K562 (cell line): ENCODE results near the gene APIP. TPM values are rescaled to one million over a fixed set of nuclear protein-coding genes. Genes with fewer than 3 reads are reported as not detected.
A peak's percentile ranks its signal among the peaks of the same experiment; 100 is the strongest.

Experiments used
- ATAC-seq: fragments of 200-7000 bp; cut with Tn5 transposase; 3 replicates; pipeline ENCODE4 v1.9.1; 2020; ENCODE audit warnings: moderate library complexity
- BruUV-seq: library from RNA; stranded (reverse); fragments of 400-500 nt; replicated peaks from 2 replicates; lab custom pipeline; 2021; lab: Mats Ljungman, UMichigan
- CTCF ChIA-PET: fragments of 300-600 bp; formaldehyde crosslinking; extraction: SDS; loops from one replicate; lab custom pipeline; 2021; ENCODE audit warnings: low intra/inter-chr PET ratio; lab: Yijun Ruan, JAX
- POLR2A ChIA-PET: fragments of 300-600, 350-650 bp; sonication (Branson Sonifier 250); formaldehyde crosslinking; extraction: SDS; loops from one replicate; lab custom pipeline; 2021; ENCODE audit warnings: antibody characterized with exemption, inconsistent platforms; lab: Yijun Ruan, JAX
- DNase-seq, 4 experiments: peaks; one replicate each; pipeline versions ENCODE4 v3.0.0 to v3.0.0-alpha.2; 2011 to 2018; ENCODE audit warnings: low spot score in 3 of 4, mixed read lengths in 3 of 4; ENCODE audit errors: extremely low read depth in 1 of 4
- FAIRE-seq: peaks from 2 replicates; lab custom pipeline; 2011; peaks lifted over from hg19 to GRCh38; lab: Jason Lieb, UNC
- H2AFZ ChIP-seq: 2 replicates; pipeline ENCODE4 v1.6.0; 2011; ENCODE audit warnings: low read depth, low read length, control low read depth, inconsistent platforms
- H3K27ac ChIP-seq: fragments of 200-600 bp; 3 replicates; pipeline ENCODE4 v1.8.0; 2011; ENCODE audit warnings: low read depth, mild to moderate bottlenecking, control low read depth, inconsistent platforms, low read length, moderate library complexity, mixed read lengths; ENCODE audit errors: extremely low read depth
- H3K27me3 ChIP-seq, 2 experiments: fragments of 300-600 bp in 1 of 2; 2 replicates in 1 of 2; 3 replicates in 1 of 2; pipeline versions ENCODE4 v1.6.0 to v1.8.0; 2011; ENCODE audit warnings: inconsistent platforms in 2 of 2, low read length in 2 of 2, mild to moderate bottlenecking in 1 of 2, mixed read lengths in 1 of 2, moderate library complexity in 1 of 2; ENCODE audit not compliant: control insufficient read depth in 2 of 2, insufficient read depth in 2 of 2
- H3K36me3 ChIP-seq: fragments of 300-600 bp; 3 replicates; pipeline ENCODE4 v1.8.0; 2011; ENCODE audit warnings: mild to moderate bottlenecking, low read length, inconsistent platforms; ENCODE audit not compliant: control insufficient read depth, insufficient read depth
- H3K4me1 ChIP-seq, 2 experiments: fragments of 200-600 bp in 1 of 2; replicated peaks in 1 of 2; 2 replicates in 1 of 2; 3 replicates in 1 of 2; pipeline versions ENCODE4 v1.5.1 to v1.8.0; 2011; ENCODE audit warnings: inconsistent platforms in 2 of 2, low read length in 2 of 2, mild to moderate bottlenecking in 1 of 2, mixed read lengths in 1 of 2, moderate library complexity in 1 of 2; ENCODE audit not compliant: control insufficient read depth in 2 of 2, insufficient read depth in 2 of 2
- H3K4me2 ChIP-seq: 2 replicates; pipeline ENCODE4 v1.6.1; 2011; ENCODE audit warnings: low read length, control low read depth, inconsistent platforms, mixed read lengths; ENCODE audit not compliant: insufficient read depth
- H3K4me3 ChIP-seq: fragments of 200-600 bp; sonication (generic), shearing (Covaris generic); 2 replicates; pipeline ENCODE4 v1.5.1; 2016; ENCODE audit warnings: control low read depth, inconsistent platforms
- H3K79me2 ChIP-seq: fragments of 200-600 bp; 3 replicates; pipeline ENCODE4 v1.8.0; 2011; ENCODE audit warnings: low read length, inconsistent platforms; ENCODE audit not compliant: control insufficient read depth, insufficient read depth
- H3K9ac ChIP-seq, 2 experiments: 2 replicates each; pipeline versions ENCODE4 v1.6.0 to v1.6.1; 2011; ENCODE audit warnings: low read depth in 2 of 2, low read length in 2 of 2, control low read depth in 1 of 2, inconsistent platforms in 1 of 2, mild to moderate bottlenecking in 1 of 2, mixed read lengths in 1 of 2; ENCODE audit not compliant: insufficient read depth in 1 of 2
- H3K9me1 ChIP-seq: one replicate; pipeline ENCODE4 v1.6.0; 2011; ENCODE audit warnings: inconsistent platforms, mild to moderate bottlenecking, low read length, moderate library complexity; ENCODE audit not compliant: control insufficient read depth, insufficient read depth
- H3K9me3 ChIP-seq: replicated peaks from 2 replicates; pipeline ENCODE4 v1.5.1; 2011; ENCODE audit warnings: low read depth, low read length, inconsistent platforms; ENCODE audit not compliant: control insufficient read depth, insufficient read depth
- H4K20me1 ChIP-seq: replicated peaks from 2 replicates; pipeline ENCODE4 v1.6.1; 2011; ENCODE audit warnings: low read length, inconsistent platforms, mixed read lengths; ENCODE audit not compliant: control insufficient read depth, insufficient read depth
- ATF7 ChIP-seq: fragments of 450-650 bp; IDR thresholded peaks from 2 replicates; pipeline ENCODE4 v1.7.1; 2014; ENCODE audit warnings: mild to moderate bottlenecking, moderate library complexity
- BACH1 ChIP-seq: fragments of 200-800 bp; sonication (Bioruptor generic); IDR thresholded peaks from 2 replicates; pipeline ENCODE4 v1.6.1; 2016; ENCODE audit warnings: missing genetic modification characterization, missing compliant biosample characterization
- C11orf30 ChIP-seq: fragments of 450-650 bp; IDR thresholded peaks from 2 replicates; pipeline ENCODE4 v1.6.1; 2016; ENCODE audit warnings: low read depth, mild to moderate bottlenecking
- MXI1 ChIP-seq: IDR thresholded peaks from 2 replicates; pipeline ENCODE4 v1.6.1; 2011; ENCODE audit warnings: low read depth, mild to moderate bottlenecking, improper control_type of control experiment, low read length
- PHB2 ChIP-seq: fragments of 450-650 bp; IDR thresholded peaks from 2 replicates; pipeline ENCODE4 v1.6.1; 2017; ENCODE audit warnings: low read depth
- SIX5 ChIP-seq, 2 experiments: IDR thresholded peaks; 2 replicates each; pipeline ENCODE4 v1.6.1; 2011; ENCODE audit warnings: low read length in 2 of 2, borderline replicate concordance in 1 of 2, low read depth in 1 of 2, mild to moderate bottlenecking in 1 of 2, moderate library complexity in 1 of 2; ENCODE audit not compliant: insufficient read depth in 1 of 2
- WGBS: fragments of 100-300 bp; shearing (Covaris generic); methylation state at CpG from one replicate; pipeline ENCODE4 v1.1.6; 2016; ENCODE audit warnings: low coverage, mixed read lengths; ENCODE audit not compliant: insufficient coverage; ENCODE audit errors: missing lambda C conversion rate; 5-methylcytosine and 5-hydroxymethylcytosine counted together
- in situ Hi-C: fragments of 300-500 bp; cut with MboI; formaldehyde crosslinking; loops from 4 replicates; pipeline ENCODE4 v1.15.0; 2018; ENCODE audit warnings: inconsistent platforms, mixed read lengths
- intact Hi-C: fragments of 100-400 bp; cut with micrococcal nuclease; formaldehyde crosslinking; loops from 2 replicates; pipeline ENCODE4 v1.14.2; 2022
- polyA plus RNA-seq, 8 experiments: library from polyadenylated mRNA; depleted of rRNA in 4 of 8; stranded (reverse) in 5 of 8; unstranded in 3 of 8; fragments of >200 nt; fragmentation: Nextera tagmentation in 2 of 8; fragmentation: Illumina TruSeq in 1 of 8; extraction: Ambion mirVana in 2 of 8; extraction: Trizol in 1 of 8; gene quantifications; 2 replicates each; pipeline versions ENCODE4 v1.2.1 to v1.2.3, GENCODE V29; 2011 to 2014; ENCODE audit warnings: inconsistent platforms in 1 of 8, missing spikeins in 1 of 8
- total RNA-seq, 7 experiments: library from RNA; depleted of rRNA in 6 of 7; stranded (reverse); fragments of >200 nt in 6 of 7; fragmentation: Illumina TruSeq in 2 of 7; extraction: Trizol in 2 of 7; gene quantifications; 2 replicates each; pipeline versions ENCODE4 v1.2.1 to v1.2.3, GENCODE V29; 2011 to 2021; ENCODE audit warnings: low replicate concordance in 1 of 7
- TF ChIP-seq, protein P1 (sequence below), 2 experiments: fragments of 450-650 bp in 1 of 2; sonication (generic) in 1 of 2; formaldehyde crosslinking in 1 of 2; IDR thresholded peaks in 1 of 2; conservative IDR thresholded peaks in 1 of 2; 2 replicates each; pipeline versions ENCODE4 v1.6.1 to v1.8.1; 2016 to 2023; ENCODE audit warnings: mild to moderate bottlenecking in 2 of 2, moderate library complexity in 2 of 2, inconsistent platforms in 1 of 2, missing genetic modification reagents in 1 of 2

APIP gene
- total and polyA plus RNA-seq, 9 of the 15 experiments (the other 6 are each of a cell fraction or from before 2014, with no cell fraction given), result 63.7 to 110 (median 82.8) TPM

DNA sequence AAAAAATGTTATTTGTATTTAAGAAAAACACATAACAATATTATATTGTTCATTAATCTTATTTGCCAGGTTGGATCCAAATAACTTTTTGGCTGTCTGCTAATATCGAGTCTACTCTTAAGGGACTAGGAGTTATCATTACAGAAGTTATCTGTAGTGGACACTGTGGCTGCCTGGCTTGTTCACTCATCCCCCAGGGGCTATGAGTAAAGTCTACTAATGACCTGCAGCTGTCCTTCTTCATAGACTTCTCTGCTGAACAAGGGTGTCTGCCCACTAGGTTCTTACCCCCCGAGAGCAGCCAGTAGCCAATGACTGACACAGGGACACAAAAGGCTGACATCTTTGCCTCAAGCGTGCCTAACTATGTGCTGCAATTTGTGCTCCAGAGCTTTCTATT is 69.7 kb downstream of the APIP start (continued):
- TF ChIP-seq SIX5 (IDR thresholded peaks at IDR 0.05; ENCODE audit: borderline replicate concordance in 1 of 2, insufficient read depth in 1 of 2, low read depth in 1 of 2, low read length in 2 of 2) (no peak), C11orf30 (no peak), PHB2 (no peak), BACH1 (no peak)

DNA sequence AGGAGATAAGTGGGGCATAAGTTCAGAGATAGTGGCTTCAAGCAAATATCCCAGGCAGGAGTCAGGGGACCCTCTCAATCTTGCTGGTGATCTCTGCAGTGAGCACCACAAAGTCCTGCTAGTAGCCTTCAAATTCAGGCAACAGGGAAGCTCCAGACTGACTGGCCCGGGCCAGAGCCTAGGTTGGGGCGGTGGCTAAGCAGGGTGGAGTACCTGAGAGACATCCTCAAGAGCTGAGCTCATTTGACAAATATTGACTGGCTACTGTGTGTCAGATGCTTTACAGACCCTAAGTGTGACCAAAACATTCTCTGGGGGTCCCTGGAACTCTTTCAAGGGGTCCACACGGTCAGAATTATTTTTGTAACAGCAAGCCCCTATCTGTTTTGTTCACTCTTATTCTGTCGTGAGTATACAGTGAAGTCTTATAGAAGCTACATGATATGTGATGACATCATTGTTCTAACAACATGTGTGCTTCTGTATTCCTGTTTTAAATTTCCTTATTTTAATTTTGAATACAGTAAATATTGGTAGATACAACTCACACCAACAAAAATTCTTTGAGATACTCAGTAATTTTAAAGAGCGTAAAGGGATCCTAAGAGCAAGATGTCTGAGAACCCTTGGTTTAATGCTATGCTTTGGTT is 71.6 kb downstream of the APIP start:
- WGBS, result 80% methylated on average over 5 of the region's 5 CpGs
- POLR2A ChIA-PET, result no interaction called here
- intact Hi-C loops, result loop anchor here (5.0 kb wide), 1 partner anchor 48 kb away; no protein-coding TSS in a partner anchor
- FAIRE-seq (no peak), DNase-seq (no peak), ATAC-seq (no peak)
- H3K36me3 ChIP-seq, result no peaks in the 10 kb centered on the region
- H3K4me3 ChIP-seq, result no peak overlapping the region
- H3K9ac ChIP-seq, result no peak overlapping the region
- TF ChIP-seq ATF7 (peak; percentile 36; the same call in 1 of the 2 replicates), MXI1 (no peak)
- TF ChIP-seq, protein P1, sequence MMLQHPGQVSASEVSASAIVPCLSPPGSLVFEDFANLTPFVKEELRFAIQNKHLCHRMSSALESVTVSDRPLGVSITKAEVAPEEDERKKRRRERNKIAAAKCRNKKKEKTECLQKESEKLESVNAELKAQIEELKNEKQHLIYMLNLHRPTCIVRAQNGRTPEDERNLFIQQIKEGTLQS (IDR thresholded peaks at IDR 0.05), result peak; percentile 58
- TF ChIP-seq, protein P1 (CRISPR knock-in tag; conservative IDR thresholded peaks at IDR 0.05), result no peak
- H3K79me2 ChIP-seq, result no peaks in the 10 kb centered on the region
- in situ Hi-C loops, result no loop called here
- no peak overlapping the region for H3K4me2 ChIP-seq
- H3K4me1 ChIP-seq, result no peaks in the 10 kb centered on the region
- CTCF ChIA-PET, result no interaction called here
- no peaks in the 10 kb centered on the region for H4K20me1 ChIP-seq
- H3K9me3 ChIP-seq, result no peaks in the 10 kb centered on the region
- BruUV-seq, result no TSS peak
- H3K9me1 ChIP-seq, result no peaks in the 10 kb centered on the region
- no peak overlapping the region for H2AFZ ChIP-seq
- no peak overlapping the region for H3K27ac ChIP-seq
- no peaks in the 10 kb centered on the region for H3K27me3 ChIP-seq
